NCI-H2227 (cell line): ENCODE measurements around the gene CKAP2L.

Experiments
- DNase-seq: peaks from one replicate; lab custom pipeline; 2025; ENCODE audit not compliant: unreplicated experiment; lab: John Stamatoyannopoulos, UW

Gene CKAP2L

GRCh38 chr2:112791693-112792230 is 27.4 kb upstream of the CKAP2L start:
- no peak for DNase-seq

GRCh38 chr2:112791019-112791418 is 26.6 kb upstream of the CKAP2L start:
- DNase-seq = no peak

GRCh38 chr2:112790305-112790704 is 25.9 kb upstream of the CKAP2L start:
- no peak for DNase-seq

- DNase-seq = no peak
Measured at GRCh38 chr2:112789186-112789585, 24.8 kb upstream of the CKAP2L start.

GRCh38 chr2:112788653-112789052 is 24.2 kb upstream of the CKAP2L start:
- DNase-seq = no peak

- DNase-seq = no peak
Measured at GRCh38 chr2:112787729-112788393, 23.5 kb upstream of the CKAP2L start.

GRCh38 chr2:112787294-112787693 is 22.9 kb upstream of the CKAP2L start:
- DNase-seq = no peak

- peak; percentile 48 for DNase-seq
Measured at GRCh38 chr2:112784199-112785189, 20.1 kb upstream of the CKAP2L start, which contains the start of gene IL1A. IL1A (minus strand) TSS chr2:112784493; CDS start chr2:112783770, 723 bp downstream.

- no peak for DNase-seq
Measured at GRCh38 chr2:112783187-112783714, 18.8 kb upstream of the CKAP2L start.

- DNase-seq = no peak
Measured at GRCh38 chr2:112782234-112782799, 17.9 kb upstream of the CKAP2L start.

- DNase-seq = no peak
Measured at GRCh38 chr2:112779598-112779997, 15.2 kb upstream of the CKAP2L start.

GRCh38 chr2:112777036-112777435 is 12.6 kb upstream of the CKAP2L start:
- no peak for DNase-seq

GRCh38 chr2:112776113-112776512 is 11.7 kb upstream of the CKAP2L start:
- DNase-seq = no peak

GRCh38 chr2:112774536-112775285 is 10.3 kb upstream of the CKAP2L start:
- no peak for DNase-seq

GRCh38 chr2:112773556-112773955 is 9.1 kb upstream of the CKAP2L start:
- no peak for DNase-seq

- DNase-seq = no peak
Measured at GRCh38 chr2:112772911-112773475, 8.6 kb upstream of the CKAP2L start.

GRCh38 chr2:112772322-112772721 is 7.9 kb upstream of the CKAP2L start:
- DNase-seq = no peak

GRCh38 chr2:112768432-112768831 is 4.0 kb upstream of the CKAP2L start:
- no peak for DNase-seq

GRCh38 chr2:112767693-112768330 is 3.4 kb upstream of the CKAP2L start:
- no peak for DNase-seq

GRCh38 chr2:112765251-112765650 is 842 bp upstream of the CKAP2L start:
- DNase-seq = no peak
